Upper lobe of right lung (tissue), 1 donor: ENCODE measurements around the gene CMIP. TPM values are rescaled to one million over a fixed set of nuclear protein-coding genes. Genes with fewer than 3 reads are reported as not detected.
"Not testable (repeated sequence)": the region's sequence is repeated elsewhere in the genome, so short reads cannot be mapped to it uniquely, and the experiment has no call there.

Experiments
- ATAC-seq: fragments of 200-7000 bp; cut with Tn5 transposase; one replicate; pipeline ENCODE4 v1.9.1; 2020; ENCODE audit warnings: mild to moderate bottlenecking, moderate library complexity
- DNase-seq: peaks from one replicate; pipeline ENCODE4 v3.0.0-alpha.2; 2020
- H3K27ac ChIP-seq: fragments of 200-600 bp; one replicate; pipeline ENCODE4 v1.8.0; 2022
- H3K27me3 ChIP-seq: fragments of 200-600 bp; one replicate; pipeline ENCODE4 v1.8.0; 2022; ENCODE audit warnings: mild to moderate bottlenecking
- H3K36me3 ChIP-seq: fragments of 200-600 bp; one replicate; pipeline ENCODE4 v1.8.0; 2022
- H3K4me1 ChIP-seq: fragments of 200-600 bp; one replicate; pipeline ENCODE4 v1.8.0; 2022
- H3K4me3 ChIP-seq: fragments of 200-600 bp; one replicate; pipeline ENCODE4 v1.8.0; 2022; ENCODE audit warnings: mild to moderate bottlenecking
- H3K9me3 ChIP-seq: fragments of 200-600 bp; one replicate; pipeline ENCODE4 v1.8.0; 2022
- intact Hi-C: fragments of 100-400 bp; cut with DNase I; formaldehyde crosslinking; loops from one replicate; pipeline ENCODE4 v1.11.0; 2022
- total RNA-seq: library from RNA; stranded (reverse); fragmentation: NEBNext Ultra II Directional; extraction: Animal tissue kit (Norgen Biotek cat#: 25700); gene quantifications from one replicate; pipeline ENCODE4 v1.2.1, GENCODE V29; 2021
- TF ChIP-seq, protein P1 (sequence below): fragments of 200-600 bp; IDR thresholded peaks from one replicate; pipeline ENCODE4 v1.8.0; 2022; ENCODE audit warnings: antibody characterized with exemption
- donor health status: DM: no; HTN: yes; CAD: no; lungs with severe emphysema.

The CMIP gene
- total RNA-seq, 1 donor from 2014 or later: 73.8 TPM

DNA sequence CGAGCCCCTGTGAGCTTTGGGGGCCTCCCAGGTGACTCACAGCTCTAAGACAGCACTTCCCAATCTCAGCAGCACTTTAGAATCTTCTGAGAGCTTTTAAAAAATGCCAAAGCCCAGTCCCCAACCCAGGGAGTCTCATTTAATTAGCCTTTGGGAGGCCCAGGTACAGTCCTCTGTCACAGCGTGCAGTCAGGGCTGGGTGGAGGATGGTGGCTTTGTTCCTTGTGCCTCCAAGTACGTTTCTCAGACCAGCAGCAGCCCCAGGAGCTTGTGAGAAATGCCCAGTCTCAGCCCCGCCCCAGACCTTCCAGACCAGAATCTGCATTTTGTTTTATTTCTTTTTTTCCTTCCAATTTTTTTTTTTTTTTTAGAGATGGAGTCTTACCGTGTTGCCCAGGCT lies 27.4 kb upstream of the CMIP start:
- TF ChIP-seq, protein P1, sequence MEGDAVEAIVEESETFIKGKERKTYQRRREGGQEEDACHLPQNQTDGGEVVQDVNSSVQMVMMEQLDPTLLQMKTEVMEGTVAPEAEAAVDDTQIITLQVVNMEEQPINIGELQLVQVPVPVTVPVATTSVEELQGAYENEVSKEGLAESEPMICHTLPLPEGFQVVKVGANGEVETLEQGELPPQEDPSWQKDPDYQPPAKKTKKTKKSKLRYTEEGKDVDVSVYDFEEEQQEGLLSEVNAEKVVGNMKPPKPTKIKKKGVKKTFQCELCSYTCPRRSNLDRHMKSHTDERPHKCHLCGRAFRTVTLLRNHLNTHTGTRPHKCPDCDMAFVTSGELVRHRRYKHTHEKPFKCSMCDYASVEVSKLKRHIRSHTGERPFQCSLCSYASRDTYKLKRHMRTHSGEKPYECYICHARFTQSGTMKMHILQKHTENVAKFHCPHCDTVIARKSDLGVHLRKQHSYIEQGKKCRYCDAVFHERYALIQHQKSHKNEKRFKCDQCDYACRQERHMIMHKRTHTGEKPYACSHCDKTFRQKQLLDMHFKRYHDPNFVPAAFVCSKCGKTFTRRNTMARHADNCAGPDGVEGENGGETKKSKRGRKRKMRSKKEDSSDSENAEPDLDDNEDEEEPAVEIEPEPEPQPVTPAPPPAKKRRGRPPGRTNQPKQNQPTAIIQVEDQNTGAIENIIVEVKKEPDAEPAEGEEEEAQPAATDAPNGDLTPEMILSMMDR: no peak
- intact Hi-C loops: no loop called here
- Histone ChIP-seq H3K4me1 (no peaks in the 10 kb centered on the region), H3K27me3 (no peaks in the 10 kb centered on the region), H3K36me3 (no peaks in the 10 kb centered on the region), H3K9me3 (no peaks in the 10 kb centered on the region), H3K4me3 (no peak overlapping the region), H3K27ac (no peak overlapping the region)
- no peak for ATAC-seq
- no peak for DNase-seq

DNA sequence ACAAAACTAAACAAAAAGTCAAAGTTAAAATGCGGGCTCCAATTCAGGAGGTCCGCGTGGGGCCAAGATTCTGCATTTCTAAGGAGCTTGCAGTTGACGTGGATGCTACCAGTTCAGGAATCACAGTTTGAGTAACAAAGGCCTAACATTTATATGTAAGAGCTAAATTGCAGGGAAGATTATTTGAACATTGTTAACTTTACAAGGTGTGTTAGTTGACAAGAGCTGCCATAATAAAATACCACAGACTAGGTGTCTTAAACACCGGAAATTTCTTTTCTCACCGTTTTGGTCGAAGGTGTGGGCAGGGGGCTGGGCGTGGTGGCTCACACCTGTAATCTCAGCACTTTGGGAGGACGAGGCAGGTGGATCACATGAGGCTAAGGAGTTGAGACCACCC lies 24.8 kb upstream of the CMIP start:
- Histone ChIP-seq H3K4me3 (no peak overlapping the region), H3K9me3 (no peaks in the 10 kb centered on the region), H3K27me3 (no peaks in the 10 kb centered on the region), H3K27ac (no peak overlapping the region), H3K4me1 (no peaks in the 10 kb centered on the region), H3K36me3 (no peaks in the 10 kb centered on the region)
- no peak for DNase-seq
- no peak for ATAC-seq
- TF ChIP-seq, protein P1: no peak
- intact Hi-C loops: no loop called here

DNA sequence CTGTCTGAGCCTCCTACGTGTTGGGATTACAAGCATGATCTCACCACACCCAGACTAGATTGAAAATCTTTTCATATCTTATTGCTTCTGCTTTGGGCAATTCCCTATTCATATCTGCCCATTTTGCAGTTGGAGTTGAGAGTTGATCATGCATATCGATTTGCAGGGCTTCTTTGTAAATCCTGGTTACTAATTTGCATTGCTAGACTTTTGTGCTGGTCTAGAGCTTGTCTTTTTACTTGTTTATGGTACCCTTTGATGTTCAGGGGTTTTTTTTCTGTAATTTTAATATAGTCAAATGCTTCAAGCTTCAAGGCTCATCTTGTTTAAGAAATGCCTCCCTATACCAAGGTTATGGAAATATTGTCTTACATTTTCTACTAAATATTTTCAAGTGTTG lies 23.5 kb upstream of the CMIP start:
- no peaks in the 10 kb centered on the region for H3K4me1 ChIP-seq
- ATAC-seq (no peak), DNase-seq (no peak)
- intact Hi-C loops: no loop called here
- TF ChIP-seq, protein P1: no peak
- no peaks in the 10 kb centered on the region for H3K9me3 ChIP-seq
- no peak overlapping the region for H3K4me3 ChIP-seq
- H3K36me3 ChIP-seq: no peaks in the 10 kb centered on the region
- H3K27ac ChIP-seq: no peak overlapping the region
- H3K27me3 ChIP-seq: no peaks in the 10 kb centered on the region

DNA sequence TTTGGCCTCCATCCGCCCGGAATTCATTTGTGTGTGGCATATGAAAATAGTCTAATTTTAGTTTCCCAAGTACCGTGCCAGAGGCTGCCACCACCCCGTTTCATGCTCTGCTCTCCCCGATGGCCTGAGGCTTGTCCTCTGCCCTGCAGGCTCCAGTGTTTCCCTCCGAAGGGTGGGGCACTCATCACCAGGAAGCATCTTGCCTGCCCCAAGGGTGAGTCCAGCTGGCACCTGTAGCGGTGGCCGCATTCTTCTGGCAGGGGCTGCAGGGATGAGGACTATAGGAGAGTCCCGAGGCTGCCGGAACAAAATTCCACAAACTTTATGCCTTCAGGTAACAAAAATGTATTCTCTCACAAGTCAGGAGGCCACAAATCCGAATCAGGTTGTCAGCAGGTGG lies 23.1 kb upstream of the CMIP start:
- Histone ChIP-seq H3K4me3 (no peak overlapping the region), H3K9me3 (no peaks in the 10 kb centered on the region), H3K36me3 (no peaks in the 10 kb centered on the region), H3K27me3 (no peaks in the 10 kb centered on the region), H3K4me1 (no peaks in the 10 kb centered on the region), H3K27ac (no peak overlapping the region)
- TF ChIP-seq, protein P1: no peak
- no peak for DNase-seq
- intact Hi-C loops: no loop called here
- ATAC-seq: no peak

DNA sequence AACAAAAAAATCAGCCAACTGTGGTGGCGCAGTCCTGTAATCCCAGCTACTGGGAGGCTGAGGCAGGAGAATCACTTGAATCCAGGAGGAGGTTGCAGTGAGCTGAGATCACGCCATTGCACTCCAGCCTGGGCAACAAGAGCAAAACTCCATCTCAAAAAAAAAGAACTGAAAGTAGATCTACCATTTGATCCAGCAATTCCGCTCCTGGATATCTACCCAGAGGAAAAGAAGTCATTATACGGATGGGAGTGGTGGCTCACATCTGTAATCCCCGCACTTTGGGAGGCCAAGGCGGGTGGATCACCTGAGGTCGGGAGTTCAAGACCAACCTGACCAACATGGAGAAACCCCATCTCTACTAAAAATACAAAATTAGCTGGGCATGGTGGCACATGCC lies 22.5 kb upstream of the CMIP start:
- H3K4me1 ChIP-seq, H3K27ac ChIP-seq, DNase-seq, intact Hi-C loops, H3K4me3 ChIP-seq, H3K9me3 ChIP-seq, ATAC-seq, H3K36me3 ChIP-seq, H3K27me3 ChIP-seq: not testable (repeated sequence)

DNA sequence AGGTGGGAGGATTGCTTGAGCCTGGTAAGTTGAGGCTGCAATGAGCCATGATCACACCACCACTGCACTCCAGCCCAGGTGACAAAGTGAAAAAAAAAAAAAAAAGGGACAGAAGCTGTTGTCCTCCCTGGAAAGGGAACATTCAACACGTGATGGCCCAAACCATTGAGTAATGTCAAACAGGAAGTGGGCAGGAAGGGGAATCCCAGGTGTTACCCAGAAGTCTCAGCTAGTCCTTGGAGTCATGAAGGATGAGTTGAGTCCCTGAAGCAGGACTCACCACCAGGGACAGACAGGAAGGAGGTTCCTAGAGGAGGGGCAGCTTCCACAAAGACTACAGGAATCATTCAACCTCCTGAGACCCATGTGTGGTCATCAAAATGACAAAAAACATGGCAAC lies 19.8 kb upstream of the CMIP start:
- Histone ChIP-seq H3K27ac (no peak overlapping the region), H3K27me3 (no peaks in the 10 kb centered on the region), H3K9me3 (no peaks in the 10 kb centered on the region), H3K36me3 (no peaks in the 10 kb centered on the region), H3K4me3 (no peak overlapping the region), H3K4me1 (no peaks in the 10 kb centered on the region)
- intact Hi-C loops: no loop called here
- TF ChIP-seq, protein P1: no peak
- no peak for DNase-seq
- ATAC-seq: peak; percentile 68
